Fibroblast of lung (primary cell): ENCODE results near the gene TBCB. TPM values are rescaled to one million over a fixed set of nuclear protein-coding genes. Genes with fewer than 3 reads are reported as not detected.
A peak's percentile ranks its signal among the peaks of the same experiment; 100 is the strongest.

Source experiments
- DNase-seq, 2 donors: peaks; one replicate each; pipeline versions ENCODE4 v3.0.0 to v3.0.0-alpha.2; 2010; ENCODE audit warnings: low read depth in 2 of 2
- H2AFZ ChIP-seq: 2 replicates; pipeline ENCODE4 v1.5.1; 2012; ENCODE audit warnings: low read length, control low read depth, inconsistent platforms
- H3K27ac ChIP-seq: 2 replicates; pipeline ENCODE4 v1.5.1; 2011; ENCODE audit warnings: low read length, control low read depth; ENCODE audit not compliant: insufficient read depth
- H3K27me3 ChIP-seq: 2 replicates; pipeline ENCODE4 v1.5.1; 2011; ENCODE audit warnings: mild to moderate bottlenecking, low read length; ENCODE audit not compliant: control insufficient read depth, insufficient read depth
- H3K36me3 ChIP-seq: 2 replicates; pipeline ENCODE4 v1.5.1; 2011; ENCODE audit warnings: low read length; ENCODE audit not compliant: control insufficient read depth, insufficient read depth
- H3K4me1 ChIP-seq: 2 replicates; pipeline ENCODE4 v1.5.1; 2011; ENCODE audit warnings: low read length; ENCODE audit not compliant: control insufficient read depth, insufficient read depth; ENCODE audit errors: extremely low read depth
- H3K4me2 ChIP-seq: 2 replicates; pipeline ENCODE4 v1.5.1; 2011; ENCODE audit warnings: low read length, control low read depth; ENCODE audit not compliant: insufficient read depth; ENCODE audit errors: extremely low read depth
- H3K4me3 ChIP-seq, 4 experiments: fragments of 200-600 bp in 1 of 4; sonication (generic) in 1 of 4; replicated peaks in 1 of 4; 2 replicates each; pipeline ENCODE4 v1.5.1; 2011 to 2016; ENCODE audit warnings: low read length in 4 of 4, low read depth in 3 of 4, mild to moderate bottlenecking in 3 of 4, control low read depth in 2 of 4, inconsistent platforms in 1 of 4, mixed read lengths in 1 of 4; ENCODE audit not compliant: insufficient read depth in 1 of 4; ENCODE audit errors: control extremely low read depth in 1 of 4
- H3K79me2 ChIP-seq: 2 replicates; pipeline ENCODE4 v1.5.1; 2012; ENCODE audit warnings: mild to moderate bottlenecking, low read length, inconsistent platforms; ENCODE audit not compliant: control insufficient read depth, insufficient read depth
- H3K9ac ChIP-seq: 2 replicates; pipeline ENCODE4 v1.5.1; 2011; ENCODE audit warnings: mild to moderate bottlenecking, low read length, control low read depth; ENCODE audit not compliant: insufficient read depth
- H3K9me3 ChIP-seq: 2 replicates; pipeline ENCODE4 v1.5.1; 2012; ENCODE audit warnings: low read depth, low read length; ENCODE audit not compliant: control insufficient read depth, insufficient read depth
- H4K20me1 ChIP-seq: 2 replicates; pipeline ENCODE4 v1.5.1; 2011; ENCODE audit warnings: low read length; ENCODE audit not compliant: control insufficient read depth, insufficient read depth; ENCODE audit errors: extremely low read depth
- CTCF ChIP-seq, 2 donors: IDR thresholded peaks in 1 of 2; conservative IDR thresholded peaks in 1 of 2; 1 replicate in 1 of 2; 2 replicates in 1 of 2; pipeline ENCODE4 v1.5.1; 2011 to 2012; ENCODE audit warnings: low read length in 2 of 2, control low read depth in 1 of 2, inconsistent platforms in 1 of 2, low read depth in 1 of 2, mild to moderate bottlenecking in 1 of 2
- EZH2 ChIP-seq: IDR thresholded peaks from 2 replicates; pipeline ENCODE4 v1.5.1; 2012; ENCODE audit warnings: low read length, control low read depth, mild to moderate bottlenecking; ENCODE audit errors: missing control alignments
- polyA plus RNA-seq, 2 donors: library from polyadenylated mRNA; depleted of rRNA in 1 of 2; stranded (reverse) in 1 of 2; unstranded in 1 of 2; fragments of >200 nt; gene quantifications; 2 replicates each; pipeline ENCODE4 v1.2.1, GENCODE V29; 2011 to 2012; ENCODE audit warnings: missing spikeins in 1 of 2
- total RNA-seq: library from RNA; depleted of rRNA; stranded (reverse); fragments of >200 nt; gene quantifications from 2 replicates; pipeline ENCODE4 v1.2.1, GENCODE V29; 2014

The TBCB gene
- total and polyA plus RNA-seq, 2 donors (not counting 1 experiment from before 2014, with no cell fraction given): 194 to 249 TPM

- H3K9ac ChIP-seq: peak overlapping the region; percentile 96
- H3K36me3 ChIP-seq: peaks cover 19% of the 10 kb centered on the region
- peaks cover 9% of the 10 kb centered on the region for H3K4me1 ChIP-seq
- H3K27ac ChIP-seq: peak overlapping the region; percentile 98
- no peaks in the 10 kb centered on the region for H3K27me3 ChIP-seq
- DNase-seq: peak; percentile 47 to 75
- TF ChIP-seq CTCF (conservative IDR thresholded peaks at IDR 0.05 in 1 of 2, IDR thresholded peaks at IDR 0.05 in 1 of 2; ENCODE audit: low read depth in 1 of 2, low read length in 2 of 2): no peak
- TF ChIP-seq EZH2: no peak
- H4K20me1 ChIP-seq: no peaks in the 10 kb centered on the region
- H3K79me2 ChIP-seq: peaks cover 27% of the 10 kb centered on the region
- peak overlapping the region; percentile 64 for H3K4me2 ChIP-seq
- no peak overlapping the region for H2AFZ ChIP-seq
- peak overlapping the region; percentile 89 to 100 (median 97) for H3K4me3 ChIP-seq
- no peaks in the 10 kb centered on the region for H3K9me3 ChIP-seq
Observed at GRCh38 chr19:36140304-36141038, 25.2 kb downstream of the TBCB start.

GRCh38 chr19:36141039-36141927 lies 26.0 kb downstream of the TBCB start:
- H3K27ac ChIP-seq: no peak overlapping the region
- peak overlapping the region; percentile 69 for H3K4me2 ChIP-seq
- TF ChIP-seq CTCF (conservative IDR thresholded peaks at IDR 0.05 in 1 of 2, IDR thresholded peaks at IDR 0.05 in 1 of 2; ENCODE audit: low read depth in 1 of 2, low read length in 2 of 2) (no peak), EZH2 (no peak)
- H3K4me3 ChIP-seq: peak overlapping the region; percentile 89 to 100 (median 97)
- peak; percentile 71 to 80 for DNase-seq
- H4K20me1 ChIP-seq: no peaks in the 10 kb centered on the region
- no peak overlapping the region for H3K9ac ChIP-seq
- H2AFZ ChIP-seq: no peak overlapping the region
- H3K27me3 ChIP-seq: no peaks in the 10 kb centered on the region
- H3K9me3 ChIP-seq: no peaks in the 10 kb centered on the region
- H3K36me3 ChIP-seq: peaks cover 27% of the 10 kb centered on the region
- peaks cover 9% of the 10 kb centered on the region for H3K4me1 ChIP-seq
- peaks cover 29% of the 10 kb centered on the region for H3K79me2 ChIP-seq

GRCh38 chr19:36142046-36142445 lies 26.8 kb downstream of the TBCB start:
- Histone ChIP-seq H2AFZ (no peak overlapping the region), H3K27me3 (no peaks in the 10 kb centered on the region), H3K36me3 (peaks cover 31% of the 10 kb centered on the region), H3K9me3 (no peaks in the 10 kb centered on the region), H3K4me3 (peak overlapping the region in 1 of 4 experiments; percentile 56), H3K4me2 (peak overlapping the region; percentile 69), H3K9ac (no peak overlapping the region), H4K20me1 (no peaks in the 10 kb centered on the region), H3K4me1 (peaks cover 5% of the 10 kb centered on the region), H3K27ac (no peak overlapping the region), H3K79me2 (peaks cover 29% of the 10 kb centered on the region)
- DNase-seq: no peak
- no peak for TF ChIP-seq CTCF (conservative IDR thresholded peaks at IDR 0.05 in 1 of 2, IDR thresholded peaks at IDR 0.05 in 1 of 2; ENCODE audit: low read depth in 1 of 2, low read length in 2 of 2)
- no peak for TF ChIP-seq EZH2
